ENCODE data around the gene TRIM54. TPM values are rescaled to one million over a fixed set of nuclear protein-coding genes. Genes with fewer than 3 reads are reported as not detected.
A peak's percentile ranks its signal among the peaks of the same experiment; 100 is the strongest.

TRIM54 gene
- total RNA-seq, 2 donors from 2014 or later: 0.41 to 2.5 TPM

DNA sequence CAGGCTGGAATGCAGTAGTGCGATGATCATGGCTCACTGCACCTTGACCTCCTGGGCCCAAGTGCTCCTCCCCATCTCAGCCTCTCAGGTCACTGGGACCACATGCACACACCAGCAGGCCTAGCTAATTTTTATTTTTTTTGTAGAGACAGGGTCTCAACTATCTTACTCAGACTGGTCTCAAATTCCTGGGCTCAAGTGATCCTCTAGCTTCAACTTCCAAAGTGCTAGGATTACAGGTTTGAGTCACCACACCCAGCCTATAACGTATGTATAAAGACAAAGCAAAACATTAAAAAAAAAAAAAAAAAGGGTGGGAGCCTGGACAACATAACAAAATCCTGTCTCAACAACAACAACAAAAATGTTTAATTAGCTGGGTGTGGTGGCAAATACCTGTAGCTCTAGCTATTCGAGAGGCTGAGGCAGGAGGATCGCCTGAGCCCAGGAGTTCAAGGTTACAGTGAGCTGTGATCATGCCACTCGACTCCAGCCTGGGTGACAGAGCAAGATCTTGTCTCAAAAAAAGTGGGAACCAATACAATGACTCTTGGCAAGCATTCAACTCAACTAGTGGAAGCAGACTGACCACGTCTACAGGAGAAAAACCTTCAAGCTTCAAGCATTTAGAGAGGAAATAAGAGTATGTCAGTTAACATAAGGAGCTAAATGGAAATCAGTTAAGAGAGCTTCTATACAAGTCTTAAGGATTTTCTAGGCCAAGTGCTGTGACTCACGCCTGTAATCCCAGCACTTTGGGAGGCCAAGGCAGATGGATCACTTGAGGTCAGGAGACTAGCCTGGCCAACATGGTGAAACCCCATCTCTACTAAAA is 71.8 kb downstream of the TRIM54 start:
- no peak for ATAC-seq (ENCODE audit: insufficient number of reproducible peaks, low FRiP score, low read depth)
- no peaks in the 10 kb centered on the region for H3K9me3 ChIP-seq
- no peaks in the 10 kb centered on the region for H3K27me3 ChIP-seq (replicated peaks; ENCODE audit: insufficient read depth)
- no peak for DNase-seq (ENCODE audit: low spot score)
- no peaks in the 10 kb centered on the region for H3K36me3 ChIP-seq
- H3K27ac ChIP-seq: no peak overlapping the region
- H3K4me1 ChIP-seq (ENCODE audit: control insufficient read depth in 1 of 2, low read depth in 2 of 2): peaks cover 23 to 29% of the 10 kb centered on the region in 2 donors
- H3K4me3 ChIP-seq: no peak overlapping the region
- TF ChIP-seq CTCF (IDR thresholded peaks at IDR 0.05): no peak

- Histone ChIP-seq H3K27ac (no peak overlapping the region), H3K9me3 (no peaks in the 10 kb centered on the region), H3K4me1 (ENCODE audit: control insufficient read depth in 1 of 2, low read depth in 2 of 2) (peaks cover 23 to 29% of the 10 kb centered on the region in 2 donors), H3K4me3 (no peak overlapping the region), H3K27me3 (replicated peaks; ENCODE audit: insufficient read depth) (no peaks in the 10 kb centered on the region), H3K36me3 (no peaks in the 10 kb centered on the region)
- no peak for ATAC-seq (ENCODE audit: insufficient number of reproducible peaks, low FRiP score, low read depth)
- TF ChIP-seq CTCF (IDR thresholded peaks at IDR 0.05): no peak
- DNase-seq (ENCODE audit: low spot score): no peak
Measured at GRCh38 chr2:27354597-27354927, 72.3 kb downstream of the TRIM54 start.

GRCh38 chr2:27356056-27356381 is 73.8 kb downstream of the TRIM54 start:
- DNase-seq (ENCODE audit: low spot score): no peak
- Histone ChIP-seq H3K4me1 (ENCODE audit: control insufficient read depth in 1 of 2, low read depth in 2 of 2) (peaks cover 23 to 29% of the 10 kb centered on the region in 2 donors), H3K27me3 (replicated peaks; ENCODE audit: insufficient read depth) (no peaks in the 10 kb centered on the region), H3K9me3 (no peaks in the 10 kb centered on the region), H3K4me3 (peak overlapping the region; percentile 85), H3K36me3 (no peaks in the 10 kb centered on the region), H3K27ac (peak overlapping the region; percentile 76 to 91)
- no peak for TF ChIP-seq CTCF (IDR thresholded peaks at IDR 0.05)
- ATAC-seq (ENCODE audit: insufficient number of reproducible peaks, low FRiP score, low read depth): no peak

DNA sequence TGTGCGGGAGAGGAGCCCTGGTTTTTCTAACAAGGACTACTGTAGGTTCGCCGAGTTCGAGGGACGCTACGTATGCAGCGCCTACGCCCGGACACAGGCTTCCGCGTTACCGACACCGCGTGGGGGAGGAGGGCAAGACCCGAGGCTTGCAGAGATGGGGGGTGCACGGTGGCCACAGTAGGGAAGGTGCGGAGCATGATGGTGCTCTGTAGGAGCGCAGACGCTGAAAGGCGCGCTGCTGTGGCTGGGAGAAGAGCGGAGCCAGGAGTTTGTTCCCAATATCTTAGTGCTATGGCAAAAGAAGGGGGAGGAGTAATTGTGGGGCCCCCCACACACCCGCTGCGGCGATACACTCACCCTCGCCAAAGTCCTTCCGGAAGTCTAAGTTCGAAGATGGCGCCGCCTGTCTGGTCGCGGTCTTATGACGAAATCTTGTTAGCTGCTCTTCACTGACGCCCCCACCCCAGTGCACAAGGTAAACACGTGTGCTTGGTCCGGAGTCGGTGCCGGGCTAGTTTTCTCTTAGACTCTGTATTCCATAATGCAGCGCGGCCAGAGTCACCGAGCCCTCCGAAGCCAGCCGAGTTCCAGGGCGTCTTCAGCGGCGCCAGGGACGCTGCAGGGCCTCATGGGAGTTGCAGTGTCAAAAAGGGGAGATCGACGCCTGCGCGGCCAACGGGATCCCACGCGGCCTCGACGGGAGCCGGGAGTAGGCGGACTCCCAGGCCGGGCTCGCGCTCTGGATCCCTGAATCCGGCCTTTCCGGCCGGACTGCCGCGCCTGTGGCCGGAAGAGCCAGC is 74.4 kb downstream of the TRIM54 start, which contains the start of gene GTF3C2:
Gene GTF3C2, minus strand, starts transcription at position 383 of the 800 bp plus-strand sequence. CDS start 13,210 bp downstream, outside the sequence.
- ATAC-seq (ENCODE audit: insufficient number of reproducible peaks, low FRiP score, low read depth) (peak; percentile 92), DNase-seq (ENCODE audit: low spot score) (peak; percentile 83)
- Histone ChIP-seq H3K4me3 (peak within 1 kb of the TSS; percentile 85), H3K9me3 (no peaks in the 10 kb centered on the region), H3K27ac (peak within 1 kb of the TSS; percentile 76 to 91), H3K36me3 (no peaks in the 10 kb centered on the region), H3K4me1 (ENCODE audit: control insufficient read depth in 1 of 2, low read depth in 2 of 2) (peaks cover 23 to 29% of the 10 kb centered on the region in 2 donors), H3K27me3 (replicated peaks; ENCODE audit: insufficient read depth) (no peaks in the 10 kb centered on the region)
- TF ChIP-seq CTCF (IDR thresholded peaks at IDR 0.05): peak; percentile 15

Other genes starting within 250 kb of the TRIM54 start
- 10 to 100 TPM; 68.2 to 84.4 TPM for gene TMEM214, start 249.5 kb upstream of the TRIM54 start, total RNA-seq
- 10 to 100 TPM in 1 of 2 donors, 1 to 10 TPM in 1; 7.8 to 10.8 TPM for gene AGBL5, start 230.8 kb upstream of the TRIM54 start, total RNA-seq
- gene OST4, start 210.8 kb upstream of the TRIM54 start, total RNA-seq: 100 to 1,000 TPM; 147 to 272 TPM
- gene EMILIN1, start 203.8 kb upstream of the TRIM54 start, total RNA-seq: 100 to 1,000 TPM; 231 to 309 TPM
- 1 to 10 TPM; 1.5 to 2.6 TPM for gene KHK, start 195.7 kb upstream of the TRIM54 start, total RNA-seq
- 10 to 100 TPM; 18.8 to 19.8 TPM for gene CGREF1, start 163.3 kb upstream of the TRIM54 start, total RNA-seq
- gene ABHD1, start 158.6 kb upstream of the TRIM54 start, total RNA-seq: under 1 TPM in 1 of 2 donors, not detected in 1; 0.27 TPM
- gene PREB, start 147.8 kb upstream of the TRIM54 start, total RNA-seq: 10 to 100 TPM; 64.3 to 92.3 TPM
- gene PRR30, start 143.0 kb upstream of the TRIM54 start, total RNA-seq: not detected
- not detected for gene TCF23, start 133.4 kb upstream of the TRIM54 start, total RNA-seq
- 100 to 1,000 TPM in 1 of 2 donors, 10 to 100 TPM in 1; 90.0 to 174 TPM for gene ATRAID, start 70.4 kb upstream of the TRIM54 start, total RNA-seq
- 10 to 100 TPM; 26.0 to 51.2 TPM for gene SLC5A6, start 70.2 kb upstream of the TRIM54 start, total RNA-seq
- 10 to 100 TPM; 16.2 to 25.0 TPM for gene CAD, start 65.1 kb upstream of the TRIM54 start, total RNA-seq
- 1 to 10 TPM; 4.4 to 8.5 TPM for gene SLC30A3, start 19.4 kb upstream of the TRIM54 start, total RNA-seq
- gene DNAJC5G, start 7.0 kb upstream of the TRIM54 start, total RNA-seq: under 1 TPM in 1 of 2 donors, not detected in 1; 0.68 TPM
- gene UCN, start 26.0 kb downstream of the TRIM54 start, total RNA-seq: 1 to 10 TPM in 1 of 2 donors, not detected in 1; 1.8 TPM
- 10 to 100 TPM; 58.1 to 68.1 TPM for gene MPV17, start 40.7 kb downstream of the TRIM54 start, total RNA-seq
- 10 to 100 TPM; 56.6 to 58.8 TPM for gene GTF3C2, start 74.3 kb downstream of the TRIM54 start, total RNA-seq
- 10 to 100 TPM; 31.5 to 55.4 TPM for gene EIF2B4, start 87.9 kb downstream of the TRIM54 start, total RNA-seq
- 100 to 1,000 TPM in 1 of 2 donors, 10 to 100 TPM in 1; 84.4 to 133 TPM for gene SNX17, start 88.2 kb downstream of the TRIM54 start, total RNA-seq
- 10 to 100 TPM; 10.7 to 10.9 TPM for gene ZNF513, start 98.3 kb downstream of the TRIM54 start, total RNA-seq
- 10 to 100 TPM; 50.2 to 50.4 TPM for gene PPM1G, start 127.2 kb downstream of the TRIM54 start, total RNA-seq
- 10 to 100 TPM; 61.5 to 77.7 TPM for gene NRBP1, start 146.2 kb downstream of the TRIM54 start, total RNA-seq
- under 1 TPM in 1 of 2 donors, not detected in 1; 0.68 TPM for gene KRTCAP3, start 160.0 kb downstream of the TRIM54 start, total RNA-seq
- gene IFT172, start 207.3 kb downstream of the TRIM54 start, total RNA-seq: 10 to 100 TPM; 33.0 to 45.6 TPM
- gene FNDC4, start 212.8 kb downstream of the TRIM54 start, total RNA-seq: 10 to 100 TPM; 32.9 to 37.1 TPM
- gene GCKR, start 214.4 kb downstream of the TRIM54 start, total RNA-seq: 1 to 10 TPM; 1.8 to 5.7 TPM

Data from thoracic aorta (tissue), 2 donors.